IPS-15b (cell line): ENCODE measurements around the gene LDLRAD4.

Experiments used
- H3K27me3 ChIP-seq: one replicate; pipeline ENCODE4 v1.6.1; 2013; ENCODE audit warnings: low read length; ENCODE audit not compliant: control insufficient read depth, insufficient read depth
- H3K36me3 ChIP-seq: one replicate; pipeline ENCODE4 v1.6.1; 2013; ENCODE audit warnings: low read length; ENCODE audit not compliant: control insufficient read depth, insufficient read depth
- H3K4me1 ChIP-seq: one replicate; pipeline ENCODE4 v1.6.1; 2013; ENCODE audit warnings: mild to moderate bottlenecking, low read length; ENCODE audit not compliant: control insufficient read depth, insufficient read depth
- H3K4me3 ChIP-seq: one replicate; pipeline ENCODE4 v1.5.1; 2013; ENCODE audit warnings: low read depth, low read length
- H3K9ac ChIP-seq: one replicate; pipeline ENCODE4 v1.6.1; 2013; ENCODE audit warnings: low read depth, mild to moderate bottlenecking, low read length
- H3K9me3 ChIP-seq: one replicate; pipeline ENCODE4 v1.6.1; 2013; ENCODE audit warnings: mild to moderate bottlenecking, low read length; ENCODE audit not compliant: control insufficient read depth, insufficient read depth

Gene LDLRAD4

GRCh38 chr18:13517369-13517768 is 298.8 kb downstream of the LDLRAD4 start:
- no peaks in the 10 kb centered on the region for H3K27me3 ChIP-seq
- H3K9ac ChIP-seq: no peak overlapping the region
- no peaks in the 10 kb centered on the region for H3K36me3 ChIP-seq
- no peaks in the 10 kb centered on the region for H3K9me3 ChIP-seq
- H3K4me1 ChIP-seq: peaks cover 6% of the 10 kb centered on the region
- H3K4me3 ChIP-seq: no peak overlapping the region

GRCh38 chr18:13518382-13518781 is 299.8 kb downstream of the LDLRAD4 start:
- H3K4me3 ChIP-seq: no peak overlapping the region
- H3K9me3 ChIP-seq: no peaks in the 10 kb centered on the region
- H3K9ac ChIP-seq: no peak overlapping the region
- no peaks in the 10 kb centered on the region for H3K36me3 ChIP-seq
- no peaks in the 10 kb centered on the region for H3K27me3 ChIP-seq
- no peaks in the 10 kb centered on the region for H3K4me1 ChIP-seq

GRCh38 chr18:13520306-13520705 is 301.7 kb downstream of the LDLRAD4 start:
- Histone ChIP-seq H3K9me3 (no peaks in the 10 kb centered on the region), H3K27me3 (no peaks in the 10 kb centered on the region), H3K4me1 (no peaks in the 10 kb centered on the region), H3K4me3 (no peak overlapping the region), H3K9ac (no peak overlapping the region), H3K36me3 (no peaks in the 10 kb centered on the region)

GRCh38 chr18:13520741-13521140 is 302.2 kb downstream of the LDLRAD4 start:
- no peaks in the 10 kb centered on the region for H3K4me1 ChIP-seq
- no peaks in the 10 kb centered on the region for H3K9me3 ChIP-seq
- H3K9ac ChIP-seq: no peak overlapping the region
- no peaks in the 10 kb centered on the region for H3K36me3 ChIP-seq
- H3K4me3 ChIP-seq: no peak overlapping the region
- no peaks in the 10 kb centered on the region for H3K27me3 ChIP-seq

- H3K4me3 ChIP-seq: no peak overlapping the region
- no peaks in the 10 kb centered on the region for H3K36me3 ChIP-seq
- H3K4me1 ChIP-seq: no peaks in the 10 kb centered on the region
- H3K9me3 ChIP-seq: no peaks in the 10 kb centered on the region
- H3K27me3 ChIP-seq: no peaks in the 10 kb centered on the region
- H3K9ac ChIP-seq: no peak overlapping the region
These were observed 302.9 kb downstream of the LDLRAD4 start for GRCh38 chr18:13521418-13521817.

DNA sequence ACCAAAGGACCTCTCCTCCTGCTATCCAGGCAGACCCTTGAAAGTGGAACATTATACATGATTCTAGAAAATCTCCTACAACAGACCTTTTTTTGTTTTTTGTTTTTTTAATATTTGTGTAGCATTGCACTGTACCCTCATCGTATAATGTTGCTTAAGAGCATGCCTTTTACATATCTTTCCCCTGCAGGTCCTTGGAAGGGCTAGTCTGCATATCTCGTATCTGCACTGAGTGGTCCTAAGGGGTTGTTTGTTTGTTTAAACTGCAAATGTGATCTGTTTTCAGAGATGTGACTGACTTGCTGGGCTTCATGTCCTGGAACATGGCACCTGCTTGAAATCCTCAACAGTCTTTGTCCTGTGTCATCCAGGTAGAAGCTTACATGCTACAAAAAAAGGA is 303.7 kb downstream of the LDLRAD4 start:
- H3K36me3 ChIP-seq: no peaks in the 10 kb centered on the region
- H3K27me3 ChIP-seq: no peaks in the 10 kb centered on the region
- no peak overlapping the region for H3K4me3 ChIP-seq
- no peak overlapping the region for H3K9ac ChIP-seq
- H3K9me3 ChIP-seq: no peaks in the 10 kb centered on the region
- H3K4me1 ChIP-seq: no peaks in the 10 kb centered on the region

DNA sequence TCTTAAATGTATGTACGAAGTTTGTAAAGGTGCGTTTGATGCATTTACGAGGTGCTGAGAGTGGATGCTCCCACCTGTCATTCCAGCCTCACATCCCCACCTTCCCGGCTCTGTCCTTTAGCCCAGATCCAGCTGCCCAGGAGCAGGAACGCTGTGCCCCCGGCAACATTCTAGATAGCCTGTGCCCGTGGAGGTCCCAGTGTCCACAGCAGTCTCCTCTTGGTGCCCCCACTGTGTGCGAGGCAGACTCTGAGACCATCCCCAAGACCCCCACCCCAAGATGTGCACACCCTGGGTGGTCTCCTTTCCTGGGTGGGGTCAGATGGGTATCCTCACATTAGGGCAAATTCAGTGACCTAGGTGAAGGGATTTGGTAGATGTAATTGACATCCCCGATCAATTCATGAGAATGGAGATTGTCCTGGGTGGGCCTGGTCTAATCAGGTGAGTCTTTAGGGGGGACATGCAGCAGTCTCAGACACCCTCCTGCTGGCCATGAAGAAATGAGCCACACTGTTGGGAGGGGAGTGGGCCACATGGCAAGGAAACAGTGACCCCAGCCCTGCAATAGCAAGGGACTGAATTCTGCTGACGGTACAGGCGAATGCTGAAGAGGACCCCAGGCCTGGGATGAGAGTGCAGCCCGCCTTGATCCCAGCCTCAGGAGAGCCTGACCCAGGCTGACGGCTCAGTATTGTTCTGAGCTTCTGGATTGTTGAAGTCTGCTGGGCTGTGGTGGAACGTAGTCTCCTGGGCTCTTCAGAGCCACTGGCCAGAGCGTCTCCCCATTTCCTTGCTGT is 304.5 kb downstream of the LDLRAD4 start:
- H3K9ac ChIP-seq: no peak overlapping the region
- H3K4me3 ChIP-seq: no peak overlapping the region
- no peaks in the 10 kb centered on the region for H3K4me1 ChIP-seq
- H3K36me3 ChIP-seq: no peaks in the 10 kb centered on the region
- H3K9me3 ChIP-seq: no peaks in the 10 kb centered on the region
- H3K27me3 ChIP-seq: no peaks in the 10 kb centered on the region

DNA sequence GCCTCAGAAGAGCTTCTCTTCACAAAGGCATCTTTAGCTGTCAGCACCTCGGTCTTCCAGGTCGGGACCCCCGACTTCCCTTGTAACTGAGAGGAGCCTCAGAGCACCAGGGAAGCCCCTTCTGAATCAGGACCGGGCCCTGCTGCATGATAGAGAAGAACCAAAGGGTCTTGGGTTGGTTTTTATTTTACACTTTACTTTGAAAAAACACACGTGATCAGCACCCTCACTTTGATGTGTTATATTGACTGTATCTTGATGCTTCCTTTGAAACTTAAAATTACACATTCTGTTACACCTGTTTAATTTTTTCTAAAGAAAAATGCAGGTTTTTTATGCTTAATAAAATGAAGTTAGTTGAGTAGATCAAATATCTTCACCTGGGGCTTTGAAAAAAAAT is 305.5 kb downstream of the LDLRAD4 start:
- Histone ChIP-seq H3K36me3 (no peaks in the 10 kb centered on the region), H3K4me3 (no peak overlapping the region), H3K4me1 (no peaks in the 10 kb centered on the region), H3K9ac (no peak overlapping the region), H3K9me3 (no peaks in the 10 kb centered on the region), H3K27me3 (no peaks in the 10 kb centered on the region)

DNA sequence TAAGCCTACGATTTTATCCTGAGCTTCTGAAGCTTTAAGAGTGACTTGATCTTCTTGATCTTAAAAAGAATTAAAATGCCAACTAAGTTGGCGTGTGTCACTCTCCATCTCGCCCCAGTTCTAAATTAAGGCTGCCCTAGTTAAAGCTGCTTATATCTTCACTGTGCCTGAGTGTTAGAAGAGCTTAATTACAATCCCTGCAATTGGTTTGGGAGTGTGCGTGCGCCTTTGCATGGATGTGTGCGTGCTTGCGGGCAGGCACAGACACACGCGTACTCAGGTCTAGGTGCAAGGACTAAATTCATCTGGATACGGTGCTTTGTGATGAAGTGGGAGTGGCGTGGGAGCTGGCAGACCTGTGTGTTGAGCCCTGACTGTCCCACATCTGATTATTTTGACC is 306.3 kb downstream of the LDLRAD4 start:
- Histone ChIP-seq H3K27me3 (no peaks in the 10 kb centered on the region), H3K9ac (no peak overlapping the region)

DNA sequence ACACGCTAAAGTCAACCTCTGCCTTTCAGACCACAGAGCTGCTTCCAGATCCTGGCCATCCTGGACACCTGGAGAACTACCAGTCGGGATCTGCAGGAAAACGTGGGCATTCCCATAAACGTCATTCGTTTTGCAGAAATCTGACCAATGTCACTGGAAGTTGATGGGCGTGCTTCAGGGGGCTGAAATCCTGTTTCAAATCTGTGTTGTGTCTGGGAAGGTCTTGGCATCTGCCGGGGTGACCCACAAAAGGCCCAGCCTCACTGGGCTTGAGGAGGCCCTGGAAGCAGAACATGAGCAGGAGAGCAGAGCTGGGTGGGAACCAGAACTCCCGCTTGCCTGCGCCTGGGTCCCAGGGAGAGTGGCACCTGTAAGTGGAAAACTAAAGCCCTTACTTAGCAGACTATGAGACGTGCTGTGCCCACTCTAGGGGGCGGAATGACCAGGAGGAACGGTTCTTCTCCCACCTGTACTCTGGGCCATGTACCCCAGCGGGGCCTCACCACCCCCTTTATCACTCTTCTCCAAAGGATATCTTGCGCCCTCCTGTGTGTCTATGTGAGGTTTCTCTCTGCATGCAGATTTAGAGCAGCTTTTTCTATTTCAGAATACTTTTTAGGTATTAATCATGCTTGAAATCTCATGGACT is 306.9 kb downstream of the LDLRAD4 start:
- Histone ChIP-seq H3K9me3 (no peaks in the 10 kb centered on the region), H3K4me1 (no peaks in the 10 kb centered on the region), H3K27me3 (no peaks in the 10 kb centered on the region), H3K36me3 (no peaks in the 10 kb centered on the region), H3K9ac (no peak overlapping the region), H3K4me3 (no peak overlapping the region)

More for the DNA sequence above, 306.3 kb downstream of the LDLRAD4 start:
- H3K4me3 ChIP-seq: no peak overlapping the region
- H3K4me1 ChIP-seq: no peaks in the 10 kb centered on the region
- H3K9me3 ChIP-seq: no peaks in the 10 kb centered on the region
- no peaks in the 10 kb centered on the region for H3K36me3 ChIP-seq

DNA sequence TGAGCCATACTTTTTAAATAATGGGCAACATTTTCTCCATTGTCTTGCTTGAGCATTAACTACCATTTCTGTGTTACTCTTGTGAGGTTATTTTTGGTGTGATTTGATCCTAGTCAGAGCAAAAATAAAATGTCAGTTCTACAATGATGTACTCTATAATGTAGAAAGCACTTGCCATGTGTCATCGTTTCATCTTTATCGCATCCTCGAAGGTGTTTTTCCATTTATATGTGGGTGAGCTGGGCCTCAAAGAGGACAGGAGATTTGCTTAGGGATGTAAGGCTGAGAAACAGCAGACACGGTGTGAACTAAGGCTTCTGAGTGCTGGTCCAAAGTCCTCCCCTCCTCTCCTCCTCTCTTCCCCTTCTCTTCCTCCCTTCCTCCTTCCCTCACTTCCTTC is 308.0 kb downstream of the LDLRAD4 start:
- H3K9ac ChIP-seq: no peak overlapping the region
- no peaks in the 10 kb centered on the region for H3K27me3 ChIP-seq
- H3K36me3 ChIP-seq: no peaks in the 10 kb centered on the region
- H3K4me1 ChIP-seq: no peaks in the 10 kb centered on the region
- no peaks in the 10 kb centered on the region for H3K9me3 ChIP-seq
- no peak overlapping the region for H3K4me3 ChIP-seq

DNA sequence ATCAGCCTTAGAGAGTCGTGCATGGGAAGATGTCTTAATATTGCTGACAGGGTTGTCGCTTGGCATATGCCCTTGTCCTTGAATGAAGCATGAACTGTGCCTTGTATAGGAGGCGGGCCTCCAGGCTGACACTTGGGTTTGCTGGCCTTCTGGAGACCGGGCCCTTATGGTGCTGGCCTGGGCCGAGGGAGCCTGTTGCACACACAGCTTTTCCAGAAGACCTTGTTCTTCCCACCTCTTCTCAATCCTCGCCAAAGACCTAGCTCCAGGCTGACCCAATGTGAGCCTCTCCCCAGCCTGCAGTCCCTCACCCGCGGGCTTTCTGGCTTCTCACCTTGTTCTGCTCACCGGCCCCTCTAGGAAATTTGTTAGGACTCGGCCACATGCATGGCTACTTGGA is 308.7 kb downstream of the LDLRAD4 start:
- Histone ChIP-seq H3K9ac (no peak overlapping the region), H3K9me3 (no peaks in the 10 kb centered on the region), H3K4me3 (no peak overlapping the region), H3K27me3 (no peaks in the 10 kb centered on the region), H3K4me1 (no peaks in the 10 kb centered on the region), H3K36me3 (no peaks in the 10 kb centered on the region)
